Neural cell (in vitro differentiated cells): ENCODE data around the gene PPIP5K1. TPM values are rescaled to one million over a fixed set of nuclear protein-coding genes. Genes with fewer than 3 reads are reported as not detected.

Source experiments
- H2AFZ ChIP-seq: fragments of 200-600, 300-800 bp; sonication (generic), shearing (Covaris generic); 2 replicates; pipeline ENCODE4 v1.6.0; 2014; ENCODE audit warnings: low read depth, mild to moderate bottlenecking, antibody characterized with exemption, low read length, moderate library complexity
- H3F3A ChIP-seq: fragments of 200-600 bp; shearing (Covaris generic); 2 replicates; pipeline ENCODE4 v1.6.1; 2016; ENCODE audit warnings: mild to moderate bottlenecking, moderate library complexity, mixed read lengths, antibody characterized with exemption, low read length; ENCODE audit not compliant: insufficient read depth, poor library complexity, severe bottlenecking
- H3K27ac ChIP-seq: fragments of 200-600, 300-800 bp; sonication (generic), shearing (Covaris generic); 2 replicates; pipeline ENCODE4 v1.5.1; 2014; ENCODE audit warnings: mild to moderate bottlenecking, low read length, moderate library complexity
- H3K27me3 ChIP-seq: fragments of 300-800, 200-600 bp; sonication (generic), shearing (Covaris generic); 2 replicates; pipeline ENCODE4 v1.6.0; 2014; ENCODE audit warnings: mild to moderate bottlenecking, low read depth, low read length, moderate library complexity; ENCODE audit not compliant: insufficient read depth
- H3K36me3 ChIP-seq: fragments of 300-800, 200-600 bp; sonication (generic), shearing (Covaris generic); 2 replicates; pipeline ENCODE4 v1.5.1; 2014; ENCODE audit warnings: mild to moderate bottlenecking, antibody characterized with exemption, low read length, moderate library complexity; ENCODE audit not compliant: insufficient read depth
- H3K4me2 ChIP-seq: fragments of 300-800, 200-600 bp; sonication (generic), shearing (Covaris generic); 2 replicates; pipeline ENCODE4 v1.6.0; 2014; ENCODE audit warnings: mild to moderate bottlenecking, low read length
- H3K4me3 ChIP-seq: fragments of 300-800, 200-600 bp; sonication (generic), shearing (Covaris generic); 2 replicates; pipeline ENCODE4 v1.5.1; 2014; ENCODE audit warnings: mild to moderate bottlenecking, low read length, moderate library complexity
- H3K79me2 ChIP-seq: fragments of 200-600 bp; shearing (Covaris generic); replicated peaks from 2 replicates; pipeline ENCODE4 v1.6.0; 2014; ENCODE audit warnings: mild to moderate bottlenecking, low read length, moderate library complexity; ENCODE audit not compliant: insufficient read depth
- H3K9ac ChIP-seq: fragments of 300-800, 200-600 bp; sonication (generic), shearing (Covaris generic); 2 replicates; pipeline ENCODE4 v1.6.1; 2016; ENCODE audit warnings: mild to moderate bottlenecking, low read length, mixed read lengths
- H3K9me2 ChIP-seq: fragments of 200-600 bp; shearing (Covaris generic); 2 replicates; pipeline ENCODE4 v1.6.1; 2016; ENCODE audit warnings: mild to moderate bottlenecking, low read length, mixed read lengths; ENCODE audit not compliant: insufficient read depth
- H3K9me3 ChIP-seq: fragments of 200-600, 300-800 bp; sonication (generic), shearing (Covaris generic); 2 replicates; pipeline ENCODE4 v1.6.1; 2016; ENCODE audit warnings: mild to moderate bottlenecking, mixed run types, low read length, moderate library complexity, mixed read lengths
- H4K20me1 ChIP-seq: fragments of 200-600 bp; shearing (Covaris generic); 2 replicates; pipeline ENCODE4 v1.6.1; 2016; ENCODE audit warnings: mild to moderate bottlenecking, mixed run types; ENCODE audit not compliant: insufficient read depth
- EP300 ChIP-seq: fragments of 450-650 bp; conservative IDR thresholded peaks from 2 replicates; pipeline ENCODE4 v1.6.1; 2014; ENCODE audit warnings: antibody characterized with exemption, mild to moderate bottlenecking, moderate library complexity; ENCODE audit not compliant: poor library complexity, severe bottlenecking
- EZH2 ChIP-seq: fragments of 200-600, 300-800 bp; shearing (Covaris generic), sonication (generic); IDR thresholded peaks from 2 replicates; pipeline ENCODE4 v1.6.1; 2014; ENCODE audit warnings: antibody characterized with exemption, low read length, borderline replicate concordance, mild to moderate bottlenecking; ENCODE audit not compliant: insufficient read depth, poor library complexity, severe bottlenecking
- MXI1 ChIP-seq: fragments of 450-650 bp; conservative IDR thresholded peaks from 2 replicates; pipeline ENCODE4 v1.6.1; 2014; ENCODE audit warnings: antibody characterized with exemption, mild to moderate bottlenecking; ENCODE audit not compliant: poor library complexity, severe bottlenecking
- POLR2AphosphoS5 ChIP-seq: IDR thresholded peaks from 2 replicates; pipeline ENCODE4 v1.6.1; 2012
- RAD21 ChIP-seq: fragments of 450-650 bp; conservative IDR thresholded peaks from 2 replicates; pipeline ENCODE4 v1.6.1; 2014; ENCODE audit warnings: antibody characterized with exemption, mild to moderate bottlenecking, moderate library complexity
- REST ChIP-seq: IDR thresholded peaks from 2 replicates; pipeline ENCODE4 v1.6.1; 2012; ENCODE audit warnings: borderline replicate concordance
- SMC3 ChIP-seq: fragments of 450-650 bp; conservative IDR thresholded peaks from 2 replicates; pipeline ENCODE4 v1.6.1; 2014; ENCODE audit warnings: antibody characterized with exemption, mild to moderate bottlenecking, moderate library complexity; ENCODE audit not compliant: poor library complexity
- TAF1 ChIP-seq: IDR thresholded peaks from 2 replicates; pipeline ENCODE4 v1.6.1; 2012; ENCODE audit warnings: low read depth
- polyA plus RNA-seq: library from polyadenylated mRNA; depleted of rRNA; stranded (reverse); fragments of >200 nt; gene quantifications from 2 replicates; pipeline ENCODE4 v1.2.3, GENCODE V29; 2014
- TF ChIP-seq, protein P1 (sequence below): fragments of 450-650 bp; IDR thresholded peaks from 2 replicates; pipeline ENCODE4 v1.5.1; 2014; ENCODE audit warnings: antibody characterized with exemption, mild to moderate bottlenecking, moderate library complexity; ENCODE audit not compliant: poor library complexity, severe bottlenecking

The PPIP5K1 gene
- polyA plus RNA-seq, 1 donor from 2014 or later, result 29.6 TPM

DNA sequence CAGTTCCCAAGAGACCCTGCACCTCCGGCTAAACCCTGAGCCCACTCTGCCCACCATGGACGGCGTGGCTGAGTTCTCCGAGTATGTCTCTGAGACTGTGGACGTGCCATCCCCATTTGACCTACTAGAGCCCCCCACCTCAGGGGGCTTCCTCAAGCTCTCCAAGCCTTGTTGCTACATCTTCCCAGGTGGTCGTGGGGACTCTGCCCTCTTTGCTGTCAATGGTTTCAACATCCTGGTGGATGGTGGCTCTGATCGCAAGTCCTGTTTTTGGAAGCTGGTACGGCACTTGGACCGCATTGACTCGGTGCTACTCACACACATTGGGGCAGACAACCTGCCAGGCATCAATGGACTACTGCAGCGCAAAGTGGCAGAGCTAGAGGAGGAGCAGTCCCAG is 68.6 kb downstream of the PPIP5K1 start:
- H3K36me3 ChIP-seq, result peaks cover 33% of the 10 kb centered on the region
- TF ChIP-seq SMC3 (no peak), RAD21 (no peak), REST (no peak), TAF1 (no peak), MXI1 (no peak), EP300 (no peak), EZH2 (no peak), POLR2AphosphoS5 (no peak)
- TF ChIP-seq, protein P1, sequence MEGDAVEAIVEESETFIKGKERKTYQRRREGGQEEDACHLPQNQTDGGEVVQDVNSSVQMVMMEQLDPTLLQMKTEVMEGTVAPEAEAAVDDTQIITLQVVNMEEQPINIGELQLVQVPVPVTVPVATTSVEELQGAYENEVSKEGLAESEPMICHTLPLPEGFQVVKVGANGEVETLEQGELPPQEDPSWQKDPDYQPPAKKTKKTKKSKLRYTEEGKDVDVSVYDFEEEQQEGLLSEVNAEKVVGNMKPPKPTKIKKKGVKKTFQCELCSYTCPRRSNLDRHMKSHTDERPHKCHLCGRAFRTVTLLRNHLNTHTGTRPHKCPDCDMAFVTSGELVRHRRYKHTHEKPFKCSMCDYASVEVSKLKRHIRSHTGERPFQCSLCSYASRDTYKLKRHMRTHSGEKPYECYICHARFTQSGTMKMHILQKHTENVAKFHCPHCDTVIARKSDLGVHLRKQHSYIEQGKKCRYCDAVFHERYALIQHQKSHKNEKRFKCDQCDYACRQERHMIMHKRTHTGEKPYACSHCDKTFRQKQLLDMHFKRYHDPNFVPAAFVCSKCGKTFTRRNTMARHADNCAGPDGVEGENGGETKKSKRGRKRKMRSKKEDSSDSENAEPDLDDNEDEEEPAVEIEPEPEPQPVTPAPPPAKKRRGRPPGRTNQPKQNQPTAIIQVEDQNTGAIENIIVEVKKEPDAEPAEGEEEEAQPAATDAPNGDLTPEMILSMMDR, result no peak
- H3K27me3 ChIP-seq, result no peaks in the 10 kb centered on the region
- no peaks in the 10 kb centered on the region for H3K9me2 ChIP-seq
- no peak overlapping the region for H3K9ac ChIP-seq
- no peak overlapping the region for H2AFZ ChIP-seq
- H3K4me2 ChIP-seq, result no peak overlapping the region
- H3F3A ChIP-seq, result no peaks in the 10 kb centered on the region
- no peaks in the 10 kb centered on the region for H4K20me1 ChIP-seq
- no peak overlapping the region for H3K27ac ChIP-seq
- peaks cover 25% of the 10 kb centered on the region for H3K79me2 ChIP-seq
- no peak overlapping the region for H3K4me3 ChIP-seq
- peaks cover 8% of the 10 kb centered on the region for H3K9me3 ChIP-seq

GRCh38 chr15:43520138-43520537 is 69.9 kb downstream of the PPIP5K1 start:
- H3K9me3 ChIP-seq, result peaks cover 8% of the 10 kb centered on the region
- H3K9ac ChIP-seq, result no peak overlapping the region
- no peak overlapping the region for H3K27ac ChIP-seq
- no peaks in the 10 kb centered on the region for H3K27me3 ChIP-seq
- H4K20me1 ChIP-seq, result no peaks in the 10 kb centered on the region
- TF ChIP-seq REST, result no peak
- no peak for TF ChIP-seq SMC3
- TF ChIP-seq TAF1, result no peak
- TF ChIP-seq, protein P1, result no peak
- no peak for TF ChIP-seq EZH2
- no peak for TF ChIP-seq MXI1
- TF ChIP-seq POLR2AphosphoS5, result no peak
- TF ChIP-seq RAD21, result no peak
- no peak for TF ChIP-seq EP300
- H3K36me3 ChIP-seq, result peaks cover 28% of the 10 kb centered on the region
- H3K9me2 ChIP-seq, result no peaks in the 10 kb centered on the region
- H3K4me2 ChIP-seq, result no peak overlapping the region
- no peak overlapping the region for H3K4me3 ChIP-seq
- no peak overlapping the region for H2AFZ ChIP-seq
- H3F3A ChIP-seq, result no peaks in the 10 kb centered on the region
- peaks cover 37% of the 10 kb centered on the region for H3K79me2 ChIP-seq
